ENCODE data around the gene POLK. TPM values are rescaled to one million over a fixed set of nuclear protein-coding genes. Genes with fewer than 3 reads are reported as not detected.

POLK gene
- total RNA-seq, 4 donors from 2014 or later, result 11.8 to 43.8 (median 27.2) TPM

GRCh38 chr5:75637949-75638348 lies 126.3 kb downstream of the POLK start:
- no peak overlapping the region for H3K4me3 ChIP-seq
- 56% methylated on average over 1 of the region's 1 CpG for WGBS
- TF ChIP-seq POLR2A (IDR thresholded peaks at IDR 0.05) (no peak), EP300 (IDR thresholded peaks at IDR 0.05) (no peak), CTCF (IDR thresholded peaks at IDR 0.05) (no peak), POLR2AphosphoS5 (IDR thresholded peaks at IDR 0.05) (no peak)

GRCh38 chr5:75639535-75640311 lies 128.0 kb downstream of the POLK start:
- no peak overlapping the region for H3K27ac ChIP-seq
- no peak for DNase-seq (ENCODE audit: low spot score in 2 of 2)
- WGBS, result 67% methylated on average over 3 of the region's 3 CpGs

More at GRCh38 chr5:75637949-75638348, 126.3 kb downstream of the POLK start:
- H3K9me3 ChIP-seq, result no peaks in the 10 kb centered on the region
- DNase-seq (ENCODE audit: low spot score in 2 of 2), result no peak
- no peaks in the 10 kb centered on the region for H3K27me3 ChIP-seq
- no peaks in the 10 kb centered on the region for H3K36me3 ChIP-seq
- H3K4me1 ChIP-seq, result no peaks in the 10 kb centered on the region
- no peak overlapping the region for H3K27ac ChIP-seq

GRCh38 chr5:75640395-75640794 lies 128.7 kb downstream of the POLK start:
- Histone ChIP-seq H3K27ac (no peak overlapping the region), H3K4me3 (no peak overlapping the region), H3K9me3 (no peaks in the 10 kb centered on the region), H3K27me3 (no peaks in the 10 kb centered on the region), H3K36me3 (no peaks in the 10 kb centered on the region), H3K4me1 (no peaks in the 10 kb centered on the region)
- TF ChIP-seq POLR2A (IDR thresholded peaks at IDR 0.05) (no peak), EP300 (IDR thresholded peaks at IDR 0.05) (no peak), POLR2AphosphoS5 (IDR thresholded peaks at IDR 0.05) (no peak), CTCF (IDR thresholded peaks at IDR 0.05) (no peak)
- no peak for DNase-seq (ENCODE audit: low spot score in 2 of 2)

More at GRCh38 chr5:75639535-75640311, 128.0 kb downstream of the POLK start:
- H3K36me3 ChIP-seq, result no peaks in the 10 kb centered on the region
- no peaks in the 10 kb centered on the region for H3K9me3 ChIP-seq
- H3K4me3 ChIP-seq, result no peak overlapping the region
- no peaks in the 10 kb centered on the region for H3K27me3 ChIP-seq
- TF ChIP-seq POLR2A (IDR thresholded peaks at IDR 0.05) (no peak), CTCF (IDR thresholded peaks at IDR 0.05) (no peak), POLR2AphosphoS5 (IDR thresholded peaks at IDR 0.05) (no peak), EP300 (IDR thresholded peaks at IDR 0.05) (no peak)
- H3K4me1 ChIP-seq, result no peaks in the 10 kb centered on the region

- no peak for DNase-seq (ENCODE audit: low spot score in 2 of 2)
- TF ChIP-seq EP300 (IDR thresholded peaks at IDR 0.05), result no peak
- Histone ChIP-seq H3K4me1 (no peaks in the 10 kb centered on the region), H3K27me3 (no peaks in the 10 kb centered on the region), H3K9me3 (no peaks in the 10 kb centered on the region), H3K36me3 (no peaks in the 10 kb centered on the region), H3K27ac (no peak overlapping the region), H3K4me3 (no peak overlapping the region)
- 80% methylated on average over 2 of the region's 2 CpGs for WGBS
These were observed 129.1 kb downstream of the POLK start for GRCh38 chr5:75640826-75641225.

GRCh38 chr5:75648712-75649111 lies 137.0 kb downstream of the POLK start:
- 61% methylated on average over 2 of the region's 2 CpGs for WGBS

More at GRCh38 chr5:75648712-75649111, 137.0 kb downstream of the POLK start:
- DNase-seq (ENCODE audit: low spot score in 2 of 2), result no peak
- Histone ChIP-seq H3K27ac (no peak overlapping the region), H3K36me3 (no peaks in the 10 kb centered on the region), H3K4me1 (no peaks in the 10 kb centered on the region), H3K9me3 (no peaks in the 10 kb centered on the region), H3K4me3 (no peak overlapping the region), H3K27me3 (no peaks in the 10 kb centered on the region)
- no peak for TF ChIP-seq POLR2AphosphoS5 (IDR thresholded peaks at IDR 0.05)
- TF ChIP-seq CTCF (IDR thresholded peaks at IDR 0.05), result no peak
- TF ChIP-seq POLR2A (IDR thresholded peaks at IDR 0.05), result no peak
- no peak for TF ChIP-seq EP300 (IDR thresholded peaks at IDR 0.05)

Other genes with a start within 250 kb of the POLK start
- gene HMGCR, start 174.7 kb upstream of the POLK start, total RNA-seq, result 100 to 1,000 TPM in 1 of 4 donors, 10 to 100 TPM in 3; 72.4 to 292 (median 96.2) TPM
- gene CERT1, start 262 bp upstream of the POLK start, total RNA-seq, result 10 to 100 TPM; 25.3 to 41.2 (median 32.4) TPM
- gene ANKDD1B, start 99.6 kb downstream of the POLK start, total RNA-seq, result 1 to 10 TPM in 3 of 4 donors, under 1 TPM in 1; 0.45 to 2.2 (median 1.8) TPM
- gene POC5, start 205.5 kb downstream of the POLK start, total RNA-seq, result 10 to 100 TPM; 10.9 to 21.6 (median 11.4) TPM

All from suprapubic skin (tissue), 4 donors.